Raji (cell line): Measurements from ENCODE around the gene CXADR.

Source experiments
- POLR2A ChIP-seq: IDR thresholded peaks from 2 replicates; pipeline ENCODE4 v1.6.1; 2011; ENCODE audit warnings: low read depth, low read length, control low read depth; ENCODE audit not compliant: insufficient read depth

CXADR gene

GRCh38 chr21:17560377-17561025 is 47.7 kb downstream of the CXADR start:
- no peak for TF ChIP-seq POLR2A

- no peak for TF ChIP-seq POLR2A
Measured at GRCh38 chr21:17570786-17571185, 57.9 kb downstream of the CXADR start.

GRCh38 chr21:17572431-17572830 is 59.6 kb downstream of the CXADR start:
- TF ChIP-seq POLR2A = no peak

GRCh38 chr21:17575076-17575475 is 62.2 kb downstream of the CXADR start:
- TF ChIP-seq POLR2A = no peak

GRCh38 chr21:17576080-17576835 is 63.4 kb downstream of the CXADR start:
- TF ChIP-seq POLR2A = no peak

- no peak for TF ChIP-seq POLR2A
Measured at GRCh38 chr21:17577701-17578100, 64.9 kb downstream of the CXADR start.

GRCh38 chr21:17578162-17578561 is 65.3 kb downstream of the CXADR start:
- TF ChIP-seq POLR2A = no peak

- TF ChIP-seq POLR2A = no peak
Measured at GRCh38 chr21:17578876-17579275, 66.0 kb downstream of the CXADR start.

GRCh38 chr21:17580319-17580718 is 67.5 kb downstream of the CXADR start:
- TF ChIP-seq POLR2A = no peak

GRCh38 chr21:17583898-17584297 is 71.1 kb downstream of the CXADR start:
- TF ChIP-seq POLR2A = no peak

GRCh38 chr21:17585875-17586450 is 73.1 kb downstream of the CXADR start:
- no peak for TF ChIP-seq POLR2A

GRCh38 chr21:17590430-17590829 is 77.6 kb downstream of the CXADR start:
- TF ChIP-seq POLR2A = no peak

- no peak for TF ChIP-seq POLR2A
Measured at GRCh38 chr21:17597680-17598079, 84.8 kb downstream of the CXADR start.

GRCh38 chr21:17598437-17598836 is 85.6 kb downstream of the CXADR start:
- no peak for TF ChIP-seq POLR2A

- TF ChIP-seq POLR2A = no peak
Measured at GRCh38 chr21:17602874-17603273, 90.0 kb downstream of the CXADR start.

GRCh38 chr21:17607684-17608083 is 94.8 kb downstream of the CXADR start:
- no peak for TF ChIP-seq POLR2A
